ENCODE data around the gene BRCC3.
"Not testable (repeated sequence)": the region's sequence is repeated elsewhere in the genome, so short reads cannot be mapped to it uniquely, and the experiment has no call there.

BRCC3 gene

GRCh38 chrX:155143959-155144548, 72.7 kb downstream of the BRCC3 start:
- ATAC-seq: no peak

DNA sequence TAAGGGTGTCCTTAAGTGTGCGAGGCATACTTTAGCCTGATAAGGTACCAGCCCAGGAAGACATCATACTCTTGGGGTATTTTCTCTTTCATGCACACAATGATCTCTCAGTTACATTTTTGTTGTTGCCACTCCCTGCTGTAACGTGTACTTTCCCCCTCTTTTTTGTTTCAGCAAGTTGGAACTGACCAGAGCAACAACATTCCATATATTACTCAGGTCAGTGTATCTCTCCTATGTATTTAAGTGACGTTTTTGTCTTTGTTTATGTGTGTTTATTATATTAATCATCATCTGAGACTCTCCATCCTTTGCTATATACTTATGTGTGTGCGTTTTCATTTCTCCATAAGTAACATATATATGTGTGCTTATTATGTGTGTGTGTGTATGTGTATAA, 73.6 kb downstream of the BRCC3 start:
- no peak for DNase-seq
- no peak for ATAC-seq

More at GRCh38 chrX:155143959-155144548, 72.7 kb downstream of the BRCC3 start:
- DNase-seq: no peak

GRCh38 chrX:155147612-155148011, 76.3 kb downstream of the BRCC3 start:
- not testable (repeated sequence) for DNase-seq, ATAC-seq

GRCh38 chrX:155148166-155148565, 76.9 kb downstream of the BRCC3 start:
- ATAC-seq, DNase-seq: not testable (repeated sequence)

DNA sequence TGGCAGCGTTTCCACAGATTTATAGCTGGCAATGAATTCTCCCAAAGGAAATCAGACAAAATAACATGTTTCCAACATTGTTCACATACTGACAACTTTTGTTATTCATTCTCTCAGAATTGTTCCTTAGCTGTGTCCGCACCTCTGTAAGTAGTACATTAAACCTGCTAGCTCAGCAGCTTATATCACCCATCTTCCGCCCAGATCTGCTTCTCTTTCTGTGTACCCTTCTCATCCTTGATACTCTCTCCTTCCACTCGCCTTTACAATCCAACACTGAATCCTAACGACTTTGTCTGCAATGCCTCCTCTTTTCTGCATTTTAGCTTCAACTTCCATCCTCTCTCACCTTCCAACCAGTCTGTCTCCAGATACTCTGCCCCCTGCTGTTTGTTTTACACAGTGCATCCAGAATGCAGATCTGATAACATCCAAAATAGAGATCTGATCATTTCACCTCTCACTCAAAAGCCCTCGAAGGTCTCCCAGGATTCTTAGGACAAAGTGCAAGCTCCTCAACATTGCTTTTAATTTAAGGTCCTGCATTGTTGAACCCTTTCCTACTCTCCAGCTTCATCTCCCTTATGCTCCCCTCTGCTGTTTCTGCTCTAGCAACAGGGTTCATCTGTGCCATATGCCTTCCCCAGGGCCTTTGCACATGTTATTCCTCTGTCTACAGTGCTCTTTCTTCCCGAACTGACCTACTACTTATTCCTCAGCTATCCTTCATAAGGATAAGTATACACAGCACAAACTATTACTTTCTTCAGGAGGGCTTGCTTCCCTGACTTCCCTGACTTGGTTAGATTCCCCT, 77.6 kb downstream of the BRCC3 start:
- peak; percentile 26 for DNase-seq
- no peak for ATAC-seq

- DNase-seq (no peak), ATAC-seq (no peak)
Observed at GRCh38 chrX:155169881-155170280, 98.6 kb downstream of the BRCC3 start.

Measured in stimulated activated naive CD8-positive, alpha-beta T cell treated with anti-CD3 and anti-CD28 coated beads, Interleukin-15, Interleukin-2, amounts not matched to agents 100 U/mL and 50 U/mL, for 24 hours (primary cell).